Measurements from ENCODE around the gene CDHR3.
A peak's percentile ranks its signal among the peaks of the same experiment; 100 is the strongest.

CDHR3 gene

DNA sequence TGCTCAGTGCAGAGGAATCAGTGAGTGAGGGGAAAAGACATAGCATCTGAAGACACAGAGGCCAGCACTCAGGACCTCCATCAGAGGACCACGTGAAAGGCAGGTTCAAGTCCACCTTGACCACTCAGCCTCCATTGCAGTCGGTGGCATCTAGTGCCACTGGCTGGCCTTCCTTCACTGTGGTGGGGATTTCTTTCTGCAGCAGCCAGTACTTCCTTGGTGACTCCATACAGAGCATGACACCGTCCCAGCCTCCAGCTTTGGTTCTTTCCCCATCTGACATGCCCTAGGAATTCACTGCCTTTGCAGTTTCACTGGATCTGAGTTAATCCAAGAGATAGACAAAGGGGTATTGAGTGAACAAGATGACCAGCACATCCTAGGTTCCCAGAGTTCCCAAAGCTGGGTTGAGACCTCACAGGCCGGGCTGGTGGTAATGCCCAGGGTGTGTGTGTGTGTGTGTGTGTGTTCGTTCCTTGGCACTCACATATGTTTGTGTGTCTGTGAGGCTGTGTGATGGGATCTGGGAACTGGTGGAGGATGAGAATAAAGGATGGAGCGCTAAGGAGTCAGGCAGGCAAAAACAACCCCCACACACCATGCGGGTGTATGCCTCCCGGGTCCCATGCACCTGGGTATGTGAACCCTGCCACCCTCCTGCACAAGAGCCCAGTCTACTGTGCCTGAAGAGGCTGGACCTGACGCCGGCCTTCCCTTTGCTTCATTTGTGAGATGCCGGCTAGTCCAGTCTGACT, 91.3 kb downstream of the CDHR3 start:
- DNase-seq = no peak

DNA sequence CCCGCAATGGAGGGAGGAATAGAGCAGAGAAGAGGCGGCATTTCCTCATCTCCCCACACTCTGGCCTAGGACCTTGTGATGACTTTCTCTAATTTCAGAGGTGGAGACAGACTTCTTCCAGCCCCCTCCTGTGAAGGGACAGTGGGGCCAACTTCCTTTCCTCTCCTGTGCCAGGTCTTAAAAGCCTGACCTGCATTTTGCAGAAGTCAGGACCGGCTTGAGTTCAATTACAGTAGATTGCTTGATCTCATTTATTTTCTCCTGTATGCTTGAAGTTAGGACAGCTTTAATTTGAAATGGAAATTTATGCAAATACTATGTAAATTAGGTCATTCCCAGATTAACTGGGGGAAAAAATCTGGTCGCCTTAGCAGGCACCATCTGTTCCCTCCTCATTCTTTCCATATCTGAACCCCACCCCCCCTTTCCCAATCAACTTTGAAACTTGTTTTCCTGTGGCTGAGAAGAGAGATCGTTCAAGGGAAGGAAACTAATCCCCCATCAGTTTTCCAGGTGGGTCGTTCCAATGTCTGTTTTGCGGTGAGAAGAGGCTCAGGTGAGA, 92.0 kb downstream of the CDHR3 start:
- no peak for DNase-seq

DNA sequence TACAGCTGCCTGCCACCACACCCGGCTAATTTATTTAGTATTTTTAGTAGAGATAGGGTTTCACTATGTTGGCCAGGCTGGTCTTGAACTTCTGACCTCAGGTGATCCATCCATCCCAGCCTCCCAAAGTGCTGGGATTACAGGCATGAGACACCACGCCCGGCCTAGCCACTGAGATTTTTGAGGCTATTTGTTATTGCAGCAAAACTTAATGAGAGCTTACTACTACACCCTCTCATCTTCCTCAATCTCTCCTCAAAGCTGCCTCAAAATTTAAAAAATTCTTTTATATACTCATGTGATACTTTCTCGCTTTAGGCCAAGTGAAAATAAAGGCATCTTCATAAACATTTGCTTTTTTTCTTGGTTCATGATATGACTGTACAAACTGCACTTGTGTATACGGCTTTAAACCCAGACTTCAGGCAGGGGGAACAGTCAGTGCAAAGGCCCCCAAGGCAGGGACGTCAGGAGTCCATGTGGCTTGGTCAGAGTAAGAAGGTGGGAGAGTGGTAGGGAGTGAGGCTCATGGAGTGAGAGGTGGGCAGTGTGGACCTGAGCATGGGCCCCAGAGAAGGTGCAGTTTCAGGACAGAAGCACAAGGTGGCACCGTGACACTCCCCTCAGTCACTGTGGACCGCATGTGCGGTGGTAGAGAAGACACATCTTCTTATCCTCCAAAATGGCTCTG, 93.6 kb downstream of the CDHR3 start:
- peak; percentile 64 for DNase-seq

DNA sequence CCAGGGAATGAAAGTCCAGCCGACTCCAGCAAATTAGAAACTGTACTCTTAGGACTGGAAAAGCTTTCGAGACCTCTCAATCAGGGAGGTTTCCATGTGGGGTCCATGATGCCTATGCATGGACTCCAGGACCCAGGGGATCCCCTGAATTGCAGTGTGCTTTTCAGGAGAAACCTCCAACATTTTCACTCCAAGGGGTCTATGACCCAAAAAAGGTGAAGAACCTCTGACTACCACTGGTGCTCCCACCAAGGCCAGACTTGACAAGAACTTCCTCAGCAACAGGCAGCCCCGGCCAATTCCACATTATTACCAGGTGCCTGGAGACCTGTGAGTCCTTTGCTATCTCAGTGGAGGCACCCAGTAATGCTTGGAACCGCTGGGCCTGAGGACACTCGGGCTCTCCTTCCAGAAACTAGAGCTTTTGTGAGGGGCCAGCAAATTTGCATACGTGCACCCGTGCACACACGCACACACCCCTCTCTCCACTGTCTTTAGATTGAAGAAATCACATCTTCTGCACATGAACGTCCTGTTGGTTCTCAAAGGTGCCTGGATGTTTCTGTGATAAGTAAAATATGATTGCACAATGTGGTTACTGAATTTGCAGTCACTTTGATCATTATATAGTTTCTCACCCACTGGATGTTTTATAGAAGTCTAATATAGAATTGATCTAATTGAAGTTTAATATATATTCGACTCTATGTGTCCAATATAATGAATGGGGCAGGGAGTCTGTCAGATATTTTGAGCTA, 94.3 kb downstream of the CDHR3 start:
- peak; percentile 33 for DNase-seq

DNA sequence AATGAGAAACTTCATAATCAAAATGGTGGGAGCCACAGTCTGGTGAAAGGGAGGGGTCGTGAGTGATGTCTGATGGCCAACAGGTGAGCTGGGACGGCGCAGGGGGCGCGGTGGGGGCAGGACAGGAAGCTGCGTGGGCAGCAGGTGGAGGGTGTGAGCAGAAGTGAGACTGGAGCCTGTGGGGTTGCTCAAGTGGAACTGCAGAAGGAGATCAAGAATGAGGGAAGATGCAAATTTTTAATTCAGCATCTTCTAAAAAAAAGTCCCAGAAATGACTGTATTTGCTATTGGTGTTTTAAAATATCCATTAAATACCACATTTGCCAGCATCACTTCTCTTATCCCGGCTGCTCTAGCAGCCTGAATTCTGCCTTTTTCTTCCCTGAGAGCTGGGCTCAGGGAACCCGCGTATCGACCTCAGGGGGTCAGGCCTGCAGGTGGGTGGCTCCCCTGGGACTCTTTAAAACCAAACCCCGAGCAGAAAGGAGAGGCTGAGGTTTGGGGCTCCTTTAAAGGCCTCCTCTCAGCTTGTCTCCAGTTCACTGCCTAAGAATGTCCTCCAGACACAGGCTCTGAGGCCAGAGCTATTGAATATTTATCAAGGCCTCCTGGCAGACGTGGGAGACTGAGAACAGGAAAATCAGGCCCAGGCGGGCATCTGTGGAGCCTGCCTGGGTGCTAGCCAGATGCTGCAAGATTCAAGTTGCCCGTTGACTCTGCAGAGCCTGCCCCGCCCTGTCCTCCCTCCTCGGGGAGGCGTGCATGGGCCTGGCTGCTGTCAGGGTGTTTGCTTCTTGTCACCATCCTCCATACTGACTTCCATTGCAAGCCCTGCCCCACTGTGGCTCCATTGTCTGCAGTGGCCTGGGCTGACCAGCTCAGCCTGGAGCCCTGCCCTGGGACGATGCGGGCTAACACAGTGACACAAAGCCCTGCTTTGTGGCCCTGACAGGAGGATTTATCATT, 95.2 kb downstream of the CDHR3 start:
- peak; percentile 93 for DNase-seq

DNA sequence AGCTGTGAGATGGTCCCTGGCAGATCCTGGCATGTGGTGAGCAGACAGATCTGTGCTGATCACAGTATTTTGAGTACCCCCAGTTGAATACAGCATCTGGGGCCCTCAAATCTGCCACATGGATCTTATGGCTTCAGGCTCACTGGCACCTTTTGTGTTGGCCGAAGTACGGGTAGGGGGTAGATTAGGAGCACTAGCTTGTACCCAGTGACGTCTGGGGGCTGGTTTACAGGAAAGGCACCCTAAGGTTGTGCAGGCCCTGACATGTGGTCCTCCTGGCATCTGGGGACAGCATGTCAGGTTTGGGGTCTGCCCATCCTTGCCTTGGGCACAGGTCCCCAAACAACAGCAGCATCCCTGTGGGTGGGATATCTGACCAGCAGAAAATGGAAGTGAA, 95.9 kb downstream of the CDHR3 start:
- no peak for DNase-seq

DNA sequence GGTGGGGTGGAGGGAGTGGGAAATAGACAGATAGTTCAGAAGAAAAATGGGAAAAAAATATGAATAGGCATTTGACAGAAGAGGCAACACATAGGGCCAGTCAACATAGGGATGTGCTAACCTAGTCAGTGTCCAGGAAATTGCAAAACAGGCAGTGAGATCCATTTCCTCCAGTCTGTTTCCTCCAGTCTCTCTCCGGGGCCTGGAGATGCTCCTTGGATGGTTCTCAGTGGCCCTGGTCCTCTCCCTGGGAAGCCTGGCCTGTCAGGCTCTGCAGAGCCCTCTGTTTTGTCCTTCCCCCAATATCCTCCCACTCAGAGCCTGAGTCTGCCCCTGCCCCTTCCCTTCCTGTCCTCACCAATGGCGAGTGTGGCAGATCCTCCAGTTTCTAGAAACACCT, 96.5 kb downstream of the CDHR3 start:
- DNase-seq = no peak

DNA sequence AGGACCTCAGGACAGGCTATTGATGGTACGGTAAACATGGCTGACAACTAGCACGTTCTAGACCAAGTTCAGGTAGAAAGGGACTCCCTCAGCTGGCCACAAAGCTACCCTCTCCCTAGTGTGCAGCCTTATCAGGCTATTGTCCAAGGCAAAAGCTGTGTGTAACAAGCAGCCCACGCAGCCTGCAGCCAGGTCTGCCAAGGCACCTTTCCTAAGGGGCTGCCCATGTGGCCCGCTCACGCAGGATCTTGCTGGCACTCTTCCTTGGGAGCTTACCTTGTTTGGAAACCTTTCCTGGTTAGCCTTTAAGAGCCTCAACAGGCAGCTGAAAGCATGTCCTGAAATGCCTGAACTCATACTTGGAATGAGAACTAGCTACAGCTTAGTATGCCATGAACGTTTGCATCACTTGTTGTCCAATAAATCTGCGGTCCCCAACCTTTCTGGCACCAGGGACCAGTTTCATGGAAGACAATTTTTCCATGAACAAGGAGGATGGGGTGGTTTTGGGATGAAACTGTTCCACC, 97.4 kb downstream of the CDHR3 start:
- DNase-seq = no peak

DNA sequence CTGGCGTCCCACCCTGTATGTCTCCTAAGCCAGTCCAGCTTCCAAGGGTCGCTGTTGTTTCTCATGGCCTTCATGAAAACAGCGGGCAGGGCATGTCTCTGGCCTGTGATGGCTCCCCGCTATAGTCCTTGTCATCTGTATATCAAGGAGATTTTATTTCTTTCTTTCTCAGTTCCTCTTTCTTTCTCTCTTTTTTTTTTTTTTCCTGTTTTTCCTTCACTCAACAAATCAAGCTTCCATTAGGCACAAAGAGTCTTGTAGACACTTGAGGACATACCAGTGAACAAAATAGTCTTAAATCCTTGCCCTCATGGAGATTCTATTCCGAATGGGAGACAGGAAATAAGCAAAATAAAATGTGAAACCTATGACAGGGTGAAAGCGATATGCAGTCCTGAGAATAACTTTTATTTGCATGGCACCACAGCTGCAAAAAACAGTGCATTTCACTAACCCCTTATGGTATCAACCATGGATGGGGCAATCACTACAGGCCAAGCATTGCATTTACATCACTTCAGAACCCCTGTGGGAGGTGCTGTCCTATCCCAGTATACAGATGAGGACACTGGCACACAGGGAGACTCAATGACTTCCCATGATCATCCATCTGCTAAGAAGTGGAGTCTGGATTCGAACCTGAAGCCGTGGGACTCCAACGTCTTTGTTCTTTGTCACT, 98.4 kb downstream of the CDHR3 start:
- DNase-seq = no peak

DNA sequence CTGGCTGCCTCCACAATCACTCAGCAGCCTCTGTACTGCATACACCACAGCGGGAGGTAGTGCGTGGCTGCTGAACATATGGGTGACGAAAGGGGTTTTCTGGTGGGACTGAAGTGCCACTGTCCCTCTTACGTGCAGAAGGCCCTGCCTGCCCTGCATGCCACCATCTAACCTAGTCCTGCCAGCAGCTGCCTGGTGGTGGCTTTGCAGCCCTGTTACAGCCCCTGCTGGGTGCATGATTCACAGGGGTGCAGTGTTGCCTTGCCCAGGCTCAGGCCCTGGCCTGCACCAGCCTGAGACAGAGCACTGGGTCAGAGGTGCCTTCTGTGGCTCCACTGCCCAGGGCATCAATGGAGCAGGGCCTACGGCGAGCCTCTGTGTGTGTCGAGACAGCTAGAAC, 98.9 kb downstream of the CDHR3 start:
- no peak for DNase-seq

DNA sequence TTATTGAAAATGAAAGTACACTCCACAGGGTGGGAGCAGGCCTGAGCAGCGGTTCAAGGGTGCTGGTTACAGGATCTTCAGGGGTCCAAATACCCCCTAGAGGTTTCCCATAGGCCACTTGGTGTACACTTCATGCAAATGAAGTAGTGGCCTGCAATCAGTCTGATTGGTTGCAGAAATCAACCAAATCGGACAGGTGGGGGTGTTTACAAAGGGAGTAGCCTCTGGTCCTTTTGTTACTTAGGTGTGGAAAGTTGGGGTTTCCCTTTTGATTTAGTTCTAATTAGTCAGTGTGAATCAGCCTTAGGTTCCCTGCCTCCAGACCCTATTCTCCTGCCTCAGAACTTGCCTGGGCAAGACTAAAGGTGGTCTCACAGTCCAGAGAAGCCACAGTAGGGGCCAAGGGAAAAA, 99.5 kb downstream of the CDHR3 start:
- DNase-seq = no peak

DNA sequence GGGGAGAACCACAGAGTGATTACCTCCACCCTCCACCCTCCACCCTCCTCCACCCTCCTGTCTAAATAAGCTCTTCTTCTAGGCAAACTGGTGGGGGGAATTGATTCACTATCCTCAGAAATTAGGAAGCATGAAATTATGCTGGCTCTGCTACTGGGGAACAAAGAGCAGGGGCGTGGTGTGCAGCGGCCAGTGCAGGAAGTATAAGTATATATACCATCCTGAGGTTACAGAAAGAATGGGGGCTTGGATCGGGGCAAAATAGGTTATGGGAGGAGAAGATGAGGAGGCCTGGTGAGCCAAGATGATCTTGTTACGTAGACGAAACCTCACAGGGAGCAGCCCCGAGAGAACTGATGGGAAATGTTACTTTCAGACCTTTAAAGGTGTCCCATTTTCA, 100.0 kb downstream of the CDHR3 start:
- no peak for DNase-seq

DNA sequence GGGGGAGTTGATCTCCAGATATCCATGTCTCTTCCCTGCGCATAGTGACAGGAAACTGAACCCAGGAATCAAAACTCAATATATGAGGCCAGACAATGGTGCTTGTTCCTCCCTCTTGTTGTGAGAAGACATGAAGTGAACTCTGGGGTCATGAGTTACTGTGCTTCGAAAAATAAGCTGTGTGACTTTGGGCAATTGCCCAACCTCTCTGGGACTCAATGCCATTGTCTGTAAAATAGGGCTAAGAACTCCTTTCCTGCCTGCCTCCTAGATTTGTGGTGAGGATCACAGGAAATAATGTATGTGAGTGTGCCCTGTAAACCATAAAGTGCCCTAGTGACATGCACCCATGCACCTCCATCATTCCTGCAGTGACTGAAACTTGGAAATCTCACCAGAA, 100.6 kb downstream of the CDHR3 start:
- DNase-seq = no peak

DNA sequence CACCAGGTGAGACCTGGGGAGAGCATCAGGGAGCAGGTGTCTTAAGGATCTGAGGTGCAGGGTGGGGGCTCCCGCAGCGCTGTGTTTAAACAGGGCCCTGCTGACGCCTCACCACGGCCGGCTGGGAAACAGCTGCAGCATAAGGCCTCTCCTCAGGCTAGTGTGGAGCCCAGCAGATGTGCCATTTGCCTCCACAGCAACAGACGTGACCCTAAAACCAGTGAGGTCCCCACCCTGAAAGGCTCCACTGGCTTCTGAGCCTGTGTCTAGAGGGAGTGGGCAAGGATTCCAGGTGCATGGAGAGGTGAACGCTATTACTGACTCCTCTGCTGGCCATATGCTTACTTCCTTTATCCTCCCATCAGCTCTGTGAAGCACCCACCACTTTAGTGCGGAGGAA, 101.3 kb downstream of the CDHR3 start:
- DNase-seq = peak; percentile 70

DNA sequence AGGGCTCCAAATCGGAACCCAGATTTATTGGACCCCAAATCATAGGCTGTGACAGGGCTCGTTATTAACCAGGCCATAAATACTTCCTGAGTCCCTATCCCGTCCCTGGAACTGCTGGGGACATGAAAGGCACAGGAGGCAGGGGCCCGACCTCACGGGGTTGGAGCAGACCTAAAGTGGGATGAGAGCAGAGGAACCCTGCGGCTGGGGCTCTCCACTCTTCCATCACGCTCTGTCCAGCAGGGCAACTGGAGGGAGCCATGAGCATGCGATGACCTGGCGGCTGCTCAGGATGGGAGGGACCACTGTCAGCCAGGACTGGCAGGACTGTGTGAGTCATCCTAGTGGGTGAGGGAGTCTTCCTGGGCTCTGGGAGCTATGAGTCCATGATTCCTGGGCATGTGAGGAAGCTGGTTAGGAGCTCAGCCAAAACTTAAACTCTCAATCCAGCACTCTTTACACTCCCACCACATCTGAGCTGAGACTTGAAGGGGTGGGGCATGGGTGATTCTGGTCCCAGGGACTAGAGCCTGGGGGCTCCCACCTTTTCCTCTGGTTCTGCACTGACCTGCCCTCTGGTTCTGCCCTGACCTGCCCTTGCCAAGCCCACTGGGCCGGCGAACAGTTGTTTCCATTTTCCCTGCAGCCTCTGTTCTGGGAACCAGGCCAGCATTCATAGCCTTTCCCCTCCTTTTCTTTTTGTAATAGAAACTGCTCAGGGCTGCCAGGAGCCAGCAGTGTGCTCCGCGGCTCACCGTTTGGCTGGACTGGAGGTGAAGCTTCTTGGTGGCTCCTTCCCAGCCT, 101.9 kb downstream of the CDHR3 start:
- peak; percentile 84 for DNase-seq

DNA sequence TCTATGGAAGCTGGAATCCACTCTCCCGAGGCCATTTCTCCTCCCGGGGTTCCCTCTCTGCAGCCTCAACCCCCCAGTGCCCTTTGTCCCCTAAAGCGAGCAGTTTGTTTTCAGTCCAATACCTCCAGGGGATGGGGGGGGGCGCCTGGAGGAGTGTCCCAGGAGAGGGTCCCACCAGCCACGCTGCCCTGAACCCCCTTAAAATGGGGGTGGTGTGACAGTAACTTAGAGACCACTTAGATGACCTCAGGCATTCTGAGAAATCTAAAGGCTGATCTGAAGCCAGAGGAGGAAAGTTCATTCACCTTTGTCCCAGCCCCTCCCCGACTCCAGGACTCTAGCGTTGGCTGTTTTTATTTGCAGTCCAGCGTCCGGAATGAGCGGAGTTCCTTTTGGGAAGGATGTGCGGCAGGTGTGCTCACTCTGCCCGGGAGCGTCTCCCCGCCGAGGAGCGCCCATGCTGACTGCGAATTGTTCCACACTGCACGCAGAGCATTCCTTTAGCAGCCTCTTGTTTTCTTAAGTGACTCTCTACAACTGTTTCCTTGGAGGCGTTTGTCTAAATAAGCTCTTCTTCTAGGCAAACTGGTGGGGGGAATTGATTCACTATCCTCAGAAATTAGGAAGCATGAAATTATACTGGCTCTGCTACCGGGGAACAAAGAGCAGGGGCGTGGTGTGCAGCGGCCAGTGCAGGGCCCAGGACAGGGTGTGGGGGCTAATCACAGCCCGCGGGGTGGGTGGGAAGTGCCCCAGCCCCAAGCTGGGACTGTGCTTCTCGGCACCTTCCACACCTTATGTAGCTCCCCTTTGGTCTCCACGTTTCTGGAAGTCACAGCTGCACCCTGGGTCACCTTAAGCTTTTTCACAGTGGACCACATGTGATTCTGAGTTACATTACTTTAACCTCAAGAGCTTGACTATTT, 102.8 kb downstream of the CDHR3 start:
- peak; percentile 73 for DNase-seq

DNA sequence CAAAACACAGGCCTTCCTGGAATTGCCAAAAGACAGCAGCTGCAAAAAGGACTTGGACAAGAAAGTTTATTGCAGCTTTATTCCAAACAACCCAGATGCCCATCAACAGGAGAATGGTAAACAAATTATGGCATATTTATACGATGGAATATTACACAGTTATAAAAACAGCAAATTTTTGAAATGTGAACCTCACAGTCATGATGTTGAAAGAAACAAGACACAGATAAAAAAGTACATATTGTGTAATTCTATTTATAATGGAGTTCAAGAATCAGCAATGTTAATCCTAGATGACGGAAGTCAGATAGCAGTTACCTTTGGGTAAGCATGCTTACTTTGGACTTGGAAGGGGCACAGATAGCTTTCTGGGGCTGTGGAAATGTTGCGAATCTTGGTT, 104.6 kb downstream of the CDHR3 start:
- DNase-seq = no peak

DNA sequence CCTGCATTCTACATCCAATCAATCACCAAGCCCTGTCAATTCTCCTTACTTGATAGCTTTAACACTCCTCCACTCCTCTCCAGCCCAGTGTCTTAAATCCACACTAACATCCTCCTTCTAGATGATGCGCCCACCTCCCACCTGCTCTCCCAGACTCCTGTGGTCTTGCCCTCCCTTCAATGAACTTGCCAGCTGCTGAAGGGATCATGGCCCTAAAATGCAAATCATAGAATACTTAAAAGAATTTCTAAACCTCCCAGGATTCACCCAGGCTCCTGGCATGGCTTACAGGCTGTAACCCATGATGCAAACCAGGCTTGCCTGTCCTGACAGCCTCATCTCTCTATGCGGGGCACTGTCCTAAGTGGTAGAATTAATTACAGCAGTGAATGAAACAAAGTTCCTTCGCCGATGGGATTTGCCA, 105.5 kb downstream of the CDHR3 start:
- DNase-seq = no peak

DNA sequence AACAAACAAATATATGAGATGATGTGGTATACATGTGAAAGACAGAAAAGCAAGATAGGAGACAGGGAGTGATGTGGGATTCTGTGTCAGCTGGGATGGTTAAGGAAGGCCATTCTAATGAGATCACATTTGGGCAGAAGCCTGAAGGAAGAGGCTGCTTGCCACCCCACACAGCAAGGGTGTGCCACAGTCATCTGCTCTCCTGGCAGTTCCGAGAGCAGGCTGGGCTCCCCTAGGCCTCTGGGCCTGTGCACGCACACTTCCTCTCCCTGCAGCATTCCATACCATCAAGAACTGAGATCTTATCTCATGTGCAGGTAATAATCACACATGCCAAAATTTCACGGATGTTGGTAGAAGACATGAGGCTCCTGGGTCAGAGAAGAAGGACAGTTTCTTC, 105.9 kb downstream of the CDHR3 start:
- no peak for DNase-seq

All from DMS79 treated with DMSO at 0.1 percent for 48 hours (cell line).